Measurements from ENCODE around the gene ABHD14A. TPM values are rescaled to one million over a fixed set of nuclear protein-coding genes. Genes with fewer than 3 reads are reported as not detected.
"Not testable (repeated sequence)": the region's sequence is repeated elsewhere in the genome, so short reads cannot be mapped to it uniquely, and the experiment has no call there.

The ABHD14A gene
- total RNA-seq, 1 donor from 2014 or later: 14.8 TPM

GRCh38 chr3:51987568-51987967, 12.7 kb downstream of the ABHD14A start:
- no peaks in the 10 kb centered on the region for H3K27me3 Mint-ChIP-seq (ENCODE audit: low read depth)
- peaks cover 6% of the 10 kb centered on the region for H3K36me3 Mint-ChIP-seq
- H3K9me3 Mint-ChIP-seq: no peaks in the 10 kb centered on the region
- no peak for TF ChIP-seq CTCF (IDR thresholded peaks at IDR 0.05; ENCODE audit: unreplicated experiment)
- peaks cover 16% of the 10 kb centered on the region for H3K4me1 Mint-ChIP-seq
- no peak overlapping the region for H3K4me3 Mint-ChIP-seq
- DNase-seq (ENCODE audit: low spot score in 2 of 2, unreplicated experiment in 2 of 2): no peak
- H3K27ac Mint-ChIP-seq: peak overlapping the region; percentile 43

- H3K4me3 Mint-ChIP-seq: no peak overlapping the region
These were observed 13.7 kb downstream of the ABHD14A start for GRCh38 chr3:51988286-51989146.

GRCh38 chr3:51990501-51990971, 15.7 kb downstream of the ABHD14A start:
- not testable (repeated sequence) for DNase-seq (ENCODE audit: low spot score in 2 of 2, unreplicated experiment in 2 of 2); H3K4me3 Mint-ChIP-seq; H3K27me3 Mint-ChIP-seq (ENCODE audit: low read depth); H3K27ac Mint-ChIP-seq; H3K9me3 Mint-ChIP-seq
- peaks cover 18% of the 10 kb centered on the region for H3K4me1 Mint-ChIP-seq
- peaks cover 18% of the 10 kb centered on the region for H3K36me3 Mint-ChIP-seq

More at GRCh38 chr3:51988286-51989146, 13.7 kb downstream of the ABHD14A start:
- no peak for TF ChIP-seq CTCF (IDR thresholded peaks at IDR 0.05; ENCODE audit: unreplicated experiment)
- H3K9me3 Mint-ChIP-seq: no peaks in the 10 kb centered on the region
- no peak for DNase-seq (ENCODE audit: low spot score in 2 of 2, unreplicated experiment in 2 of 2)
- H3K27me3 Mint-ChIP-seq (ENCODE audit: low read depth): no peaks in the 10 kb centered on the region
- peak overlapping the region; percentile 64 for H3K27ac Mint-ChIP-seq
- peaks cover 9% of the 10 kb centered on the region for H3K4me1 Mint-ChIP-seq
- peaks cover 10% of the 10 kb centered on the region for H3K36me3 Mint-ChIP-seq

GRCh38 chr3:51992017-51992682, 17.3 kb downstream of the ABHD14A start:
- Mint-ChIP-seq H3K27me3 (ENCODE audit: low read depth) (no peaks in the 10 kb centered on the region), H3K4me1 (peaks cover 21% of the 10 kb centered on the region), H3K27ac (no peak overlapping the region), H3K4me3 (no peak overlapping the region), H3K36me3 (peaks cover 18% of the 10 kb centered on the region), H3K9me3 (no peaks in the 10 kb centered on the region)
- no peak for DNase-seq (ENCODE audit: low spot score in 2 of 2, unreplicated experiment in 2 of 2)
- no peak for TF ChIP-seq CTCF (IDR thresholded peaks at IDR 0.05; ENCODE audit: unreplicated experiment)

DNA sequence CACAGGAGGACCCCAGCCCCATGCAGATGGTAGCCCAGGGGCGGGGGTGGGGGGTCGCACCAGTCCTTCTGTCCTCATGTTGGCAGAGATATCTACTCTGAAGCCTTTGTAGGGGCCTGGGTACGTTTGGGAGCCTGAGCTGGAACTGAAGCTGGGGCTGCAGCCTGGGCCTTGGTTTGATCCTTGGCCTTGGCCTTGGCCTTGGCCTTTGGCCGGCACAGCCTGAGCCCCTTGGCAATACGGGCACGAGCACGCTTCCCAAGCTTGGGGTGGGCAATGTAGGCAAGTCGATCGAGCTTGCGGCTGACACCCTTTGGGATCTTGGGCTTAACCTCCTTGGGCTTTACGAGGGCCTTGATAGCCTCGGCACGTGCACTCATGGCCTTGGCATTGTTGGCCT, 18.8 kb downstream of the ABHD14A start:
- not testable (repeated sequence) for H3K27me3 Mint-ChIP-seq (ENCODE audit: low read depth); H3K9me3 Mint-ChIP-seq; DNase-seq (ENCODE audit: low spot score in 2 of 2, unreplicated experiment in 2 of 2)
- peak overlapping the region; percentile 99 for H3K4me3 Mint-ChIP-seq
- H3K27ac Mint-ChIP-seq: peak overlapping the region; percentile 47
- peaks cover 18% of the 10 kb centered on the region for H3K36me3 Mint-ChIP-seq
- H3K4me1 Mint-ChIP-seq: peaks cover 25% of the 10 kb centered on the region

DNA sequence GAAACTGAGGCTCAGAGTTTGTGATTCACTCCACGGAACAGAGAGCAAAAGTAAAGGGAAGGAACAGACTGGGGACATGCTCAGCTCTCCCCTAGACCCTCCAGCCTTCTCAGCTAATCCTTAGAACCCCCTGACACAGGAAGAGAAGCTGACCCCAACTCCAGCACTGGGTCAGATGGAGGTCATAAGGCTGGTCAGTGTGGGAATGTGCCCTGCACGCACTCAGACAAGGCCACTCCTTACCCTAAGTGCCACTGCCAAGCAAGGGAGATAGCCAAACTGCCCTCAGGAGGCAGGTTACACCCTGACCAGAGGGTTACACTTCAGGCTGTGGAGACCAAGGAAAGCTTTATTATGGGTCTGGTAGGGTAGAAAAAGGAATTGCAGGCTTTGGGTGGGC, 19.7 kb downstream of the ABHD14A start:
- Mint-ChIP-seq H3K36me3 (peaks cover 18% of the 10 kb centered on the region), H3K9me3 (no peaks in the 10 kb centered on the region), H3K4me1 (peaks cover 25% of the 10 kb centered on the region), H3K27ac (peak overlapping the region; percentile 100), H3K4me3 (peak overlapping the region; percentile 99), H3K27me3 (ENCODE audit: low read depth) (no peaks in the 10 kb centered on the region)
- no peak for TF ChIP-seq CTCF (IDR thresholded peaks at IDR 0.05; ENCODE audit: unreplicated experiment)
- no peak for DNase-seq (ENCODE audit: low spot score in 2 of 2, unreplicated experiment in 2 of 2)

All from mesothelial cell of epicardium (in vitro differentiated cells).